Measurements from ENCODE around the gene CPNE7. TPM values are rescaled to one million over a fixed set of nuclear protein-coding genes. Genes with fewer than 3 reads are reported as not detected.
A peak's percentile ranks its signal among the peaks of the same experiment; 100 is the strongest.

CPNE7 gene
- total and polyA plus RNA-seq, 8 donors = 0.92 to 6.2 (median 1.8) TPM; not detected in 1

DNA sequence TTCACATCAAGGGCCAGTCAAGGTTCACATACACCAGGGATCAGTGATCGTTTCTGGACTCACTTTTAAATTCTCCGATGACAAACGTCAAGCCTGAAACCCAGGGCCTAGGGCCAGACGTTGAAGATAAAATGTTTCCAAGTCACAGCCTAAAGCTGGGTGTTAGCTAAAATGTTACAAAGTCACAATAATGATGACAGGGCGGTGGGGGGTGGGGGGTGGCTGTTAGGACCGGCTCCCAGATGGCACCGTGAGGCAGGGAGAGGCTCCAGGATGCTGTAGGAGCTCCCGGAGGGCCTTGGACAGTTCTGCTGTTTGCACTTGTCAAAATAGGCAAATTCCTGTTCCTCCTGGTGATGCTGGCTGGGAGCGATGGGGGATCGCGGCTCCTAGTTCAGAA lies 31.4 kb upstream of the CPNE7 start:
- H3K27me3 ChIP-seq = no peaks in the 10 kb centered on the region
- WGBS, 5 donors = 89 to 95% (median 90%) methylated on average over 6 to 11 of the region's 11 CpGs
- peaks cover 28 to 94% (median 92%) of the 10 kb centered on the region in 4 donors for H3K36me3 ChIP-seq
- TF ChIP-seq, protein P1, sequence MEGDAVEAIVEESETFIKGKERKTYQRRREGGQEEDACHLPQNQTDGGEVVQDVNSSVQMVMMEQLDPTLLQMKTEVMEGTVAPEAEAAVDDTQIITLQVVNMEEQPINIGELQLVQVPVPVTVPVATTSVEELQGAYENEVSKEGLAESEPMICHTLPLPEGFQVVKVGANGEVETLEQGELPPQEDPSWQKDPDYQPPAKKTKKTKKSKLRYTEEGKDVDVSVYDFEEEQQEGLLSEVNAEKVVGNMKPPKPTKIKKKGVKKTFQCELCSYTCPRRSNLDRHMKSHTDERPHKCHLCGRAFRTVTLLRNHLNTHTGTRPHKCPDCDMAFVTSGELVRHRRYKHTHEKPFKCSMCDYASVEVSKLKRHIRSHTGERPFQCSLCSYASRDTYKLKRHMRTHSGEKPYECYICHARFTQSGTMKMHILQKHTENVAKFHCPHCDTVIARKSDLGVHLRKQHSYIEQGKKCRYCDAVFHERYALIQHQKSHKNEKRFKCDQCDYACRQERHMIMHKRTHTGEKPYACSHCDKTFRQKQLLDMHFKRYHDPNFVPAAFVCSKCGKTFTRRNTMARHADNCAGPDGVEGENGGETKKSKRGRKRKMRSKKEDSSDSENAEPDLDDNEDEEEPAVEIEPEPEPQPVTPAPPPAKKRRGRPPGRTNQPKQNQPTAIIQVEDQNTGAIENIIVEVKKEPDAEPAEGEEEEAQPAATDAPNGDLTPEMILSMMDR (IDR thresholded peaks at IDR 0.05) = no peak
- no peak for TF ChIP-seq EP300 (IDR thresholded peaks at IDR 0.05)
- no peak for TF ChIP-seq POLR2AphosphoS5 (IDR thresholded peaks at IDR 0.05)
- TF ChIP-seq POLR2A (IDR thresholded peaks at IDR 0.05) = no peak
- H3K4me3 ChIP-seq = no peak overlapping the region
- DNase-seq = no peak
- H3K9me3 ChIP-seq = no peaks in the 10 kb centered on the region
- intact Hi-C loops (cut with DNase I; ENCODE audit: low total_unique reads) = no loop called here
- no peak overlapping the region for H3K27ac ChIP-seq
- peaks cover 0 to 19% (median 15%) of the 10 kb centered on the region in 4 donors for H3K4me1 ChIP-seq

DNA sequence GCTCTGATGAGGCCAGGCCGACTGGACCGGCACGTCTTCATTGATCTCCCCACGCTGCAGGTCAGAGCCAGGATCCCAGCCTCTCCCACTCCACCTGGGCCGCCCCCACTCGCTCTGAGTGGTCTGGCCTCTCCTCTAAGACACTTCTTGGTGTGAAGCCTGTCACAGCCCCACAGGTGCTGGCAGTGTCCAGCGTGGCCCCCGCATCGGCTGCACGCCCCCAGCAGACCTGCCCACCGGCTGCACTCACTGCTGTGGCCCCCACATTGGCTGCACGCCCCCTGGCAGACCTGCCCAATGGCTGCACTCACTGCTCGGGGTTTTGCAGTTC lies 30.9 kb upstream of the CPNE7 start:
- no peak for DNase-seq
- TF ChIP-seq POLR2AphosphoS5 (IDR thresholded peaks at IDR 0.05) = no peak
- no peak for TF ChIP-seq EP300 (IDR thresholded peaks at IDR 0.05)
- TF ChIP-seq, protein P1 (IDR thresholded peaks at IDR 0.05) = no peak
- TF ChIP-seq POLR2A (IDR thresholded peaks at IDR 0.05) = no peak
- Histone ChIP-seq H3K27ac (no peak overlapping the region), H3K9me3 (no peaks in the 10 kb centered on the region), H3K4me3 (no peak overlapping the region), H3K36me3 (peaks cover 30 to 94% (median 92%) of the 10 kb centered on the region in 4 donors), H3K27me3 (no peaks in the 10 kb centered on the region), H3K4me1 (peaks cover 0 to 19% (median 15%) of the 10 kb centered on the region in 4 donors)
- intact Hi-C loops (cut with DNase I; ENCODE audit: low total_unique reads) = no loop called here
- 91 to 96% (median 93%) methylated on average over 13 of the region's 13 CpGs for WGBS, 5 donors

DNA sequence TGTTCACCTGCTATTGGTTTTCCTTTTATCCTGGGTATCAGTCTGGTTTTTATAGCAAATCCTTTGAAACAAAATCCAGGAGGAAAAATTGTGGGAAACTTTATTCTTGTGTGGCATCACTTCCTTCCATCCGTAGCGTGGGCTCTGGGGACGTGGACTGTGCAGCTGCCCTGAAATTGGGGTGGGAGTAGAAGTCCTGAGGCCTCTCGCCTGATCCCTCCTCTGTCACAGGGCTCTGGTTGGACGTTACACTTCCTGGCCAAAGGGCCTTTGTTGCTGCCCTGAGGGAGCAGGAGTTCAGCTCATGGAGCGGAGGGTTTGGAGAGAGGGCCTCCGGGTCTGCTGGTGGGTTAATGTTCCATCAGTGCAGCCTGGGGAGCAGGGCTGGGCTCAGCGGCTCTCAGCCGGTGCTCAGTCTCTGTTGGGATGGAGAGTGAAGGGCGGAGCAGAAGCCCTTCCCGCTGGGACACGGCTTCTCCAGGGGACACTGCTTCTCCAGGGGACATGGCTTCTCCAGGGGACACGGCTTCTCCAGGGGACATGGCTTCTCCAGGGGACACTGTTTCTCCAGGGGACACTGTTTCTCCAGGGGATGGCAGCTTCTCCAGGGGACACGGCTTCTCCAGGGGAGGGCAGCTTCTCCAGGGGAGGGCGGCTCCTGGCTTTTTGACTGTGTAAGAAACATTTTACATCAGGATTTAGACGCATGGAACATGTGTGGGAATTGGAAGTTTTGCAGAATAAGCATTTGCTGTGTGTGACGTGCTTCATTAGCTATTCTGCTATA lies 30.3 kb upstream of the CPNE7 start:
- TF ChIP-seq POLR2A (IDR thresholded peaks at IDR 0.05) (no peak), POLR2AphosphoS5 (IDR thresholded peaks at IDR 0.05) (no peak), EP300 (IDR thresholded peaks at IDR 0.05) (no peak)
- TF ChIP-seq, protein P1 (IDR thresholded peaks at IDR 0.05) = no peak
- no peaks in the 10 kb centered on the region for H3K27me3 ChIP-seq
- intact Hi-C loops (cut with DNase I; ENCODE audit: low total_unique reads) = no loop called here
- peaks cover 30 to 94% (median 92%) of the 10 kb centered on the region in 4 donors for H3K36me3 ChIP-seq
- 71 to 80% (median 73%) methylated on average over 10 to 17 of the region's 17 CpGs for WGBS, 5 donors
- H3K4me1 ChIP-seq = peaks cover 0 to 19% (median 15%) of the 10 kb centered on the region in 4 donors
- no peak overlapping the region for H3K27ac ChIP-seq
- H3K9me3 ChIP-seq = no peaks in the 10 kb centered on the region
- DNase-seq = no peak
- H3K4me3 ChIP-seq = no peak overlapping the region

DNA sequence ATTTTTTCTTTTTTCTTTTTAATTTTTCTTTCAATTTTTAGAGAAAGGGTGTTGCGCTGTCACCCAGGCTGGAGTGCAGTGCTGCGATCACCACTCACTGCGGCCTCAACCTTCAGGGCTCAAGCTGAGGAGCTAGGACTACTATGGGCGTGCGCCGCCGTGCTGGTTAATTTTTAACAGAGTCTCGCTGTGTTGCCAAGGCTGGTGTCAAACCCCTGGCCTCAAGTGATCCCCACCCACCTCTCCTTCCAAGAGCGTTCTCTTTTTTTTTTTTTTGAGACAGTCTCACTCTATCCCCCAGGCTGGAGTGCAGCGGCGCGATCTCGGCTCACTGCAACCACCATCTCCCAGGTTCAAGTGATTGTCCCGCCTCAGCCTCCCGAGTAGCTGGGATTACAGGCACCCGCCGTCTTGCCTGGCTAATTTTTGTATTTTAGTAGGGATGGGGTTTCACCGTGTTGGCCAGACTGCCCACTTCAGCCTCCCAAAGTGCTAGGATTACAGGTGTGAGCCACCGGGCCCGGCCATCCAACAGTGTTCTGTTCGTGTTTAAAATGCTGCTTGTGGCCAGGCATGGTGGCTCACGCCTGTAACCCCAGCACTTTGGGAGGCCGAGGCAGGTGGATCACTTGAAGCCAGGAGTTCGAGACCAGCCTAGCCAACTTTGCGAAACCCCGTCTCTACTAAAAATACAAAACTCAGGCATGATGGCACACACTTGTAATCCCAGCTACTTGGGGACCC lies 29.6 kb upstream of the CPNE7 start:
- Histone ChIP-seq H3K27me3 (no peaks in the 10 kb centered on the region), H3K36me3 (peaks cover 34 to 94% (median 93%) of the 10 kb centered on the region in 4 donors), H3K27ac (no peak overlapping the region), H3K4me3 (no peak overlapping the region), H3K4me1 (peaks cover 0 to 19% (median 15%) of the 10 kb centered on the region in 4 donors), H3K9me3 (no peaks in the 10 kb centered on the region)
- 56 to 81% (median 70%) methylated on average over 26 of the region's 26 CpGs for WGBS, 5 donors
- TF ChIP-seq, protein P1 (IDR thresholded peaks at IDR 0.05) = no peak
- TF ChIP-seq EP300 (IDR thresholded peaks at IDR 0.05) = no peak
- intact Hi-C loops (cut with DNase I; ENCODE audit: low total_unique reads) = no loop called here
- DNase-seq = peak; percentile 79 to 89
